Measurements from ENCODE around the gene ABCG1.

ABCG1 gene

GRCh38 chr21:42281181-42281680 lies 62.3 kb downstream of the ABCG1 start:
- no peak for TF ChIP-seq ISL1 (CRISPR knock-in tag; IDR thresholded peaks at IDR 0.05)
- no peak for TF ChIP-seq CSRNP3 (CRISPR knock-in tag; IDR thresholded peaks at IDR 0.05)
- no peak for TF ChIP-seq OSR1 (CRISPR knock-in tag; IDR thresholded peaks at IDR 0.05)
- no peak for TF ChIP-seq ZC3H10 (CRISPR knock-in tag; IDR thresholded peaks at IDR 0.05)
- TF ChIP-seq ARNTL (CRISPR knock-in tag; IDR thresholded peaks at IDR 0.05; ENCODE audit: borderline replicate concordance, low read depth), result no peak
- no peak for TF ChIP-seq RARB (CRISPR knock-in tag; IDR thresholded peaks at IDR 0.05)
- no peak for TF ChIP-seq CSDC2 (CRISPR knock-in tag; IDR thresholded peaks at IDR 0.05)
- TF ChIP-seq TCF4 (CRISPR knock-in tag; IDR thresholded peaks at IDR 0.05; ENCODE audit: borderline replicate concordance), result no peak
- TF ChIP-seq, protein P1, sequence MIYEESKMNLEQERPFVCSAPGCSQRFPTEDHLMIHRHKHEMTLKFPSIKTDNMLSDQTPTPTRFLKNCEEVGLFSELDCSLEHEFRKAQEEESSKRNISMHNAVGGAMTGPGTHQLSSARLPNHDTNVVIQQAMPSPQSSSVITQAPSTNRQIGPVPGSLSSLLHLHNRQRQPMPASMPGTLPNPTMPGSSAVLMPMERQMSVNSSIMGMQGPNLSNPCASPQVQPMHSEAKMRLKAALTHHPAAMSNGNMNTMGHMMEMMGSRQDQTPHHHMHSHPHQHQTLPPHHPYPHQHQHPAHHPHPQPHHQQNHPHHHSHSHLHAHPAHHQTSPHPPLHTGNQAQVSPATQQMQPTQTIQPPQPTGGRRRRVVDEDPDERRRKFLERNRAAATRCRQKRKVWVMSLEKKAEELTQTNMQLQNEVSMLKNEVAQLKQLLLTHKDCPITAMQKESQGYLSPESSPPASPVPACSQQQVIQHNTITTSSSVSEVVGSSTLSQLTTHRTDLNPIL (CRISPR knock-in tag; IDR thresholded peaks at IDR 0.05; ENCODE audit: low read depth), result no peak
- TF ChIP-seq POU6F1 (CRISPR knock-in tag; IDR thresholded peaks at IDR 0.05; ENCODE audit: borderline replicate concordance, low read depth), result no peak
- no peak for TF ChIP-seq ZNF70 (CRISPR knock-in tag; IDR thresholded peaks at IDR 0.05)
- no peak for TF ChIP-seq ZFP30 (CRISPR knock-in tag; IDR thresholded peaks at IDR 0.05)
- TF ChIP-seq ZNF565 (CRISPR knock-in tag; conservative IDR thresholded peaks at IDR 0.05; ENCODE audit: low read depth), result no peak
- no peak for TF ChIP-seq SNAI2 (CRISPR knock-in tag; IDR thresholded peaks at IDR 0.05)
- TF ChIP-seq TOX (CRISPR knock-in tag; IDR thresholded peaks at IDR 0.05; ENCODE audit: borderline replicate concordance), result no peak
- no peak for TF ChIP-seq ESRRG (CRISPR knock-in tag; IDR thresholded peaks at IDR 0.05)
- no peak for TF ChIP-seq TSHZ2 (CRISPR knock-in tag; IDR thresholded peaks at IDR 0.05)
- no peak for TF ChIP-seq PPARA (CRISPR knock-in tag; IDR thresholded peaks at IDR 0.05; ENCODE audit: borderline replicate concordance)
- no peak for TF ChIP-seq BACH2 (CRISPR knock-in tag; IDR thresholded peaks at IDR 0.05; ENCODE audit: borderline replicate concordance)
- ATAC-seq, result no peak

DNA sequence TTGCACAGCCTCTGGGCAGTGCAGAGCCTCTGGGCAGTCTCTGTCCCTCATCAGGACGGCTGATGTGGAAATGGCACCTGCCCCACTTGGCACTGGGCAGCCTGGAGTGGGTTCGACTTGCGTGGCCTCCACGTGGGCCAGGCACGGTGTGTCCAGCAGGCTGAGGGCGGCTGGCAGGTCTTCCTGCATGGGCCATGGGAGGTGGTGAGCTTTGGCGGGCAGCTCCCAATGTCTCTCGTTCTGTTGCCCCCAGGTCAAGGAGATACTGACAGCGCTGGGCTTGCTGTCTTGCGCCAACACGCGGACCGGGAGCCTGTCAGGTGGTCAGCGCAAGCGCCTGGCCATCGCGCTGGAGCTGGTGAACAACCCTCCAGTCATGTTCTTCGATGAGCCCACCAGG lies 63.1 kb downstream of the ABCG1 start:
- no peak for TF ChIP-seq OSR1 (CRISPR knock-in tag; IDR thresholded peaks at IDR 0.05)
- TF ChIP-seq ZNF70 (CRISPR knock-in tag; IDR thresholded peaks at IDR 0.05), result no peak
- TF ChIP-seq POU6F1 (CRISPR knock-in tag; IDR thresholded peaks at IDR 0.05; ENCODE audit: borderline replicate concordance, low read depth), result no peak
- TF ChIP-seq ESRRG (CRISPR knock-in tag; IDR thresholded peaks at IDR 0.05), result no peak
- TF ChIP-seq ZFP30 (CRISPR knock-in tag; IDR thresholded peaks at IDR 0.05), result no peak
- no peak for TF ChIP-seq RARB (CRISPR knock-in tag; IDR thresholded peaks at IDR 0.05)
- TF ChIP-seq ZFP3 (CRISPR knock-in tag; IDR thresholded peaks at IDR 0.05), result no peak
- TF ChIP-seq ISL1 (CRISPR knock-in tag; IDR thresholded peaks at IDR 0.05), result no peak
- no peak for TF ChIP-seq ZNF8 (CRISPR knock-in tag; IDR thresholded peaks at IDR 0.05)
- TF ChIP-seq TOX (CRISPR knock-in tag; IDR thresholded peaks at IDR 0.05; ENCODE audit: borderline replicate concordance), result no peak
- no peak for TF ChIP-seq CSDC2 (CRISPR knock-in tag; IDR thresholded peaks at IDR 0.05)
- no peak for TF ChIP-seq ZNF565 (CRISPR knock-in tag; conservative IDR thresholded peaks at IDR 0.05; ENCODE audit: low read depth)
- TF ChIP-seq, protein P1 (CRISPR knock-in tag; IDR thresholded peaks at IDR 0.05; ENCODE audit: low read depth), result no peak
- no peak for TF ChIP-seq TSHZ2 (CRISPR knock-in tag; IDR thresholded peaks at IDR 0.05)
- no peak for TF ChIP-seq ARNTL (CRISPR knock-in tag; IDR thresholded peaks at IDR 0.05; ENCODE audit: borderline replicate concordance, low read depth)
- TF ChIP-seq ZC3H10 (CRISPR knock-in tag; IDR thresholded peaks at IDR 0.05), result no peak
- no peak for ATAC-seq

Measured in SK-N-SH treated with all-trans-retinoic acid at 6 μM for 48 hours (cell line).